ENCODE results near the gene CHIT1.

Gene CHIT1

DNA sequence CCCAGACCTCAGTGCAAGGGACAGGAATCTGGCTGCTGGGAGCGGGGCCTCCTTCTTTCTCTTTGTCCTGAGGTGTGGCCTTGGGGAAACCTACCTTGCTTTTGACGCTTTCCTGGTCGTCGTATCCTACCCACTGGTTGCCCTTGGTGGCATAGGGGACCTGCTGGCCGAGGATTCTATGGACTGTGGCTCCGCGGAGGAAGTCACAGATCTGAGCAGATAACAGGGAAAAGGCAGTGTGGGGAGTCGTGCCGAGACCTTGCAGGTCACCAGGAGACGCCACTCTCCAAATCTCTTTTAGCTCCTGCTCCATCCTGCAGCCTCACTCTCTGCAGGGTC is 49.8 kb downstream of the CHIT1 start:
- Histone ChIP-seq H3K9ac (ENCODE audit: low read length) (no peak overlapping the region), H3K4me3 (ENCODE audit: low read length) (no peak overlapping the region), H3K4me2 (ENCODE audit: low read depth, low read length) (no peak overlapping the region), H3F3A (ENCODE audit: insufficient read depth, low read length) (no peaks in the 10 kb centered on the region), H3K27me3 (replicated peaks; ENCODE audit: insufficient read depth, low read length) (no peaks in the 10 kb centered on the region), H3K79me2 (ENCODE audit: low read length) (no peaks in the 10 kb centered on the region), H2AFZ (ENCODE audit: low read length) (no peak overlapping the region), H3K4me1 (ENCODE audit: low read length) (peaks cover 4% of the 10 kb centered on the region; the same call in 1 of the 2 replicates), H3K36me3 (replicated peaks; ENCODE audit: insufficient read depth, low read length) (no peaks in the 10 kb centered on the region), H3K9me2 (replicated peaks; ENCODE audit: insufficient read depth, low read length) (no peaks in the 10 kb centered on the region), H3K27ac (ENCODE audit: low read length) (no peak overlapping the region), H3K9me3 (replicated peaks; ENCODE audit: insufficient read depth, low read length) (no peaks in the 10 kb centered on the region), H4K20me1 (ENCODE audit: insufficient read depth, low read length) (no peaks in the 10 kb centered on the region)
- DNase-seq = no peak
- TF ChIP-seq, protein P1, sequence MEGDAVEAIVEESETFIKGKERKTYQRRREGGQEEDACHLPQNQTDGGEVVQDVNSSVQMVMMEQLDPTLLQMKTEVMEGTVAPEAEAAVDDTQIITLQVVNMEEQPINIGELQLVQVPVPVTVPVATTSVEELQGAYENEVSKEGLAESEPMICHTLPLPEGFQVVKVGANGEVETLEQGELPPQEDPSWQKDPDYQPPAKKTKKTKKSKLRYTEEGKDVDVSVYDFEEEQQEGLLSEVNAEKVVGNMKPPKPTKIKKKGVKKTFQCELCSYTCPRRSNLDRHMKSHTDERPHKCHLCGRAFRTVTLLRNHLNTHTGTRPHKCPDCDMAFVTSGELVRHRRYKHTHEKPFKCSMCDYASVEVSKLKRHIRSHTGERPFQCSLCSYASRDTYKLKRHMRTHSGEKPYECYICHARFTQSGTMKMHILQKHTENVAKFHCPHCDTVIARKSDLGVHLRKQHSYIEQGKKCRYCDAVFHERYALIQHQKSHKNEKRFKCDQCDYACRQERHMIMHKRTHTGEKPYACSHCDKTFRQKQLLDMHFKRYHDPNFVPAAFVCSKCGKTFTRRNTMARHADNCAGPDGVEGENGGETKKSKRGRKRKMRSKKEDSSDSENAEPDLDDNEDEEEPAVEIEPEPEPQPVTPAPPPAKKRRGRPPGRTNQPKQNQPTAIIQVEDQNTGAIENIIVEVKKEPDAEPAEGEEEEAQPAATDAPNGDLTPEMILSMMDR (IDR thresholded peaks at IDR 0.05; ENCODE audit: low read length) = no peak
- TF ChIP-seq EZH2 (optimal IDR thresholded peaks at IDR 0.05; ENCODE audit: low read depth, low read length) (no peak), EZH2phosphoT487 (IDR thresholded peaks at IDR 0.05; ENCODE audit: low read length) (no peak)

- H3K9me3 ChIP-seq (replicated peaks; ENCODE audit: insufficient read depth, low read length) = no peaks in the 10 kb centered on the region
- no peak overlapping the region for H3K4me3 ChIP-seq (ENCODE audit: low read length)
- H3K4me2 ChIP-seq (ENCODE audit: low read depth, low read length) = no peak overlapping the region
- no peaks in the 10 kb centered on the region for H3K27me3 ChIP-seq (replicated peaks; ENCODE audit: insufficient read depth, low read length)
- no peaks in the 10 kb centered on the region for H4K20me1 ChIP-seq (ENCODE audit: insufficient read depth, low read length)
- no peaks in the 10 kb centered on the region for H3K36me3 ChIP-seq (replicated peaks; ENCODE audit: insufficient read depth, low read length)
- no peak overlapping the region for H3K9ac ChIP-seq (ENCODE audit: low read length)
- DNase-seq = no peak
- H2AFZ ChIP-seq (ENCODE audit: low read length) = no peak overlapping the region
- no peaks in the 10 kb centered on the region for H3K79me2 ChIP-seq (ENCODE audit: low read length)
- no peak overlapping the region for H3K27ac ChIP-seq (ENCODE audit: low read length)
- TF ChIP-seq, protein P1 (IDR thresholded peaks at IDR 0.05; ENCODE audit: low read length) = no peak
- TF ChIP-seq EZH2phosphoT487 (IDR thresholded peaks at IDR 0.05; ENCODE audit: low read length) (no peak), EZH2 (optimal IDR thresholded peaks at IDR 0.05; ENCODE audit: low read depth, low read length) (no peak)
- peaks cover 4% of the 10 kb centered on the region; the same call in 1 of the 2 replicates for H3K4me1 ChIP-seq (ENCODE audit: low read length)
- H3K9me2 ChIP-seq (replicated peaks; ENCODE audit: insufficient read depth, low read length) = no peaks in the 10 kb centered on the region
- no peaks in the 10 kb centered on the region for H3F3A ChIP-seq (ENCODE audit: insufficient read depth, low read length)
Measured at GRCh38 chr1:203178821-203179666, 50.4 kb downstream of the CHIT1 start.

DNA sequence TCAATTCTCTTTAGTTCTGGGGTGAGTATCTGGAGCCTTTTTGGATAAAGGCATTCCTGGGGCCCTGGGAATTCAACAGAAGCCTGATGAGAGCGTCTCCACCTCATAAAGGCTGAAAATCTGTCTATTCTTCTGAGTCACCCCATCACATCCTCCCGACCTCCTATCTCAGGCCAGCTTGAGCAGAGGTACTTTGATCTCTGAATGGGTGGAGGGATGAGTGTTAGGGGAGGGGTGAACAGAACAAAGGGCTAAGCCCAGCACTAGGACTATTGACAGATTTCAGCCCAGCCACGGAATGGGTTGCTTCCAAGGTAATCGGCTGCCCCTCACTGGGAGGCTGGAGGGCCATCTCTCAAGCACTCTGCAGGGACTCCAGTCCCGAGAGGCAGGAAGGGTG is 51.4 kb downstream of the CHIT1 start:
- no peak for DNase-seq
- Histone ChIP-seq H3K27me3 (replicated peaks; ENCODE audit: insufficient read depth, low read length) (no peaks in the 10 kb centered on the region), H3K4me2 (ENCODE audit: low read depth, low read length) (no peak overlapping the region), H4K20me1 (ENCODE audit: insufficient read depth, low read length) (no peaks in the 10 kb centered on the region), H3K9me3 (replicated peaks; ENCODE audit: insufficient read depth, low read length) (no peaks in the 10 kb centered on the region), H2AFZ (ENCODE audit: low read length) (no peak overlapping the region), H3K9ac (ENCODE audit: low read length) (no peak overlapping the region), H3F3A (ENCODE audit: insufficient read depth, low read length) (no peaks in the 10 kb centered on the region), H3K36me3 (replicated peaks; ENCODE audit: insufficient read depth, low read length) (no peaks in the 10 kb centered on the region), H3K4me1 (ENCODE audit: low read length) (peaks cover 4% of the 10 kb centered on the region; the same call in 1 of the 2 replicates), H3K9me2 (replicated peaks; ENCODE audit: insufficient read depth, low read length) (no peaks in the 10 kb centered on the region), H3K4me3 (ENCODE audit: low read length) (no peak overlapping the region), H3K27ac (ENCODE audit: low read length) (no peak overlapping the region), H3K79me2 (ENCODE audit: low read length) (no peaks in the 10 kb centered on the region)
- TF ChIP-seq EZH2 (optimal IDR thresholded peaks at IDR 0.05; ENCODE audit: low read depth, low read length) = no peak
- TF ChIP-seq, protein P1 (IDR thresholded peaks at IDR 0.05; ENCODE audit: low read length) = no peak
- no peak for TF ChIP-seq EZH2phosphoT487 (IDR thresholded peaks at IDR 0.05; ENCODE audit: low read length)

All from MM.1S (cell line).